Left renal pelvis (tissue), 4 donors: ENCODE results near the gene ARL2. TPM values are rescaled to one million over a fixed set of nuclear protein-coding genes. Genes with fewer than 3 reads are reported as not detected.

Experiments
- DNase-seq, 4 donors: peaks; one replicate each; pipeline ENCODE4 v3.0.0-alpha.2; 2013; ENCODE audit warnings: low read depth in 4 of 4, low spot score in 3 of 4
- polyA plus RNA-seq, 4 donors: library from polyadenylated mRNA; unstranded; fragments of 120-200 nt; gene quantifications; one replicate each; pipeline ENCODE4 v1.2.1, GENCODE V29; 2013; ENCODE audit not compliant: insufficient read length in 4 of 4

The ARL2 gene
- polyA plus RNA-seq, 4 donors: 54.6 to 74.5 (median 63.5) TPM

GRCh38 chr11:65043881-65044501, 30.0 kb downstream of the ARL2 start:
- DNase-seq: no peak

GRCh38 chr11:65045061-65045460, 31.1 kb downstream of the ARL2 start:
- DNase-seq: no peak

- no peak for DNase-seq
Measured at GRCh38 chr11:65045728-65046127, 31.8 kb downstream of the ARL2 start.

- no peak for DNase-seq
Measured at GRCh38 chr11:65047581-65048422, 33.8 kb downstream of the ARL2 start.

- DNase-seq: no peak
Measured at GRCh38 chr11:65051398-65051858, 37.5 kb downstream of the ARL2 start.

DNA sequence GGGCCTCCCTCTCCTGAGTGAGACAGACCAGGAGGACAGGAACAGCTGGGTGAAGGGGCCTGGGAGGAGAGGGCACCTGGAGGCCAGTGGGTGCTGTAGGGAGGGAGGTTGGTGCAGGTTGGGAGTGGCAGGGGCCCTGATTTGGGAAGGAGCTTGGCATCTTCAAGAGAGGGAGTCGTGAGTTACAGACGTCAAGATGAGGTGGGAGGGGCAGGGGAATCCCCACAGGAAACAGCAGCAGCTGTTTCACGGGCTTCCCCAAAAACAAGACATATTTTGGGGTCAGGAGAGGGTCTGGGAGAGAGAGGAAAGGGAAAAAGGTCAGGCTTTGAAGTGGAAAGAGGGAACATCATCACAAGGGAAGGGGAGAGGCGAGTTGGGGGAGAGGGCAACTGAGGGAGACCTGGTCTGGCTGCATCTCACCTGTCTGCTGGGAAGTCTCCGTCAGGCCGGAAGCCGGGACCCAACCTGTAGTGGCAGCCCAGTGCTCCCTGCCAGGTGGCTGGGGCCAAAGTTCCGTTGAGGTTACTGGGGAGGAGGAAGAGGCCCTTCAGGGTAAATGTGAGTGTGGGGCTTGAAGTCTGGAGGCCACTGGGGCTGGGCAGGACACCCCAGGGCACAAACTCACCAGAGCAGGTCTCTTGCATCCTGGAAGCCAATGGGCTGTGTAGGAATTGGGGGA, 40.0 kb downstream of the ARL2 start:
- DNase-seq: no peak

- DNase-seq: no peak
Measured at GRCh38 chr11:65055538-65055937, 41.6 kb downstream of the ARL2 start.

DNA sequence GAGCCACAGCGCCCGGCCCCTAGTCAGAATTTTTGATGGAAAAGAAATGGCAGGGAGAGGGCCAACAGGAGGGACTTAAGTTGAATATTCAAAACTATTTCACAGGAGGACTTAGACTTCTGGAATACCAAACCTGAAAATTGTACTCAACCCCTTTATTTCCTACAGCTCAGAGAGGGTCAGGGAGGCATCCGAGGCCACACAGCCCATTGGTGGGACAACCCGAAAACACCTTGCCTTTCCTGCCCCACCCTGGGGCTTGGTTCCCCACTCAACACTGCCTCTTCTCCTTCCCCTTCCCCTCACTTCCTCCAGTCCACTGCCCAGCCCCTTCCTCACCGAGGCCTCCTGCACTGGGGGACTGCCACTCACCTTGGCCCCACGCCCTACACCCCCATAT, 43.0 kb downstream of the ARL2 start:
- no peak for DNase-seq

- no peak for DNase-seq
Measured at GRCh38 chr11:65057526-65057925, 43.6 kb downstream of the ARL2 start.

GRCh38 chr11:65058012-65058411, 44.1 kb downstream of the ARL2 start:
- no peak for DNase-seq

GRCh38 chr11:65058419-65059054, 44.6 kb downstream of the ARL2 start, which contains the start of gene NAALADL1:
Gene NAALADL1 (minus strand): TSS chr11:65058553. CDS start chr11:65058521, 32 bp downstream.
- DNase-seq: no peak

- DNase-seq: no peak
Measured at GRCh38 chr11:65059523-65059922, 45.6 kb downstream of the ARL2 start.

- DNase-seq: no peak
Measured at GRCh38 chr11:65059959-65060824, 46.2 kb downstream of the ARL2 start.

- no peak for DNase-seq
Measured at GRCh38 chr11:65060913-65061408, 47.0 kb downstream of the ARL2 start.

DNA sequence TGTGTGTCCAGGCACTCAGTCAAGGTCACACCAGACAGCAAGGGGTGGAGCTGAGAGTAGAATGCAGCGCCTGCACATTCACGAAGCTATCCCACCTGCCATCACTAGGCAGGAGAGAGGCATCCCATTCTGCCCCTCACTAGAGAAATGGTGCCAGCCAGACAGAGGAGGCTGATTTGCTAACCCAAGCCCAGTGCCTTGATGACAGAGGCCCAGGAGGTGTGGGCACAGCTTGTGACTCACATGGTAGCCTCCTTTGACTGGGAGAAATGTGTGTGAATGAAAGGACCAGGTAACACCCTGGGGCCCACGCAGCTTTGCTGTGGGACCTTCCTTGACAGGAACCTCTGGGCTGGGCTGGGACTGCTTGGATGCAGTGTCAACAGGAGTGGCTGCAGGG, 49.6 kb downstream of the ARL2 start:
- DNase-seq: no peak

- DNase-seq: no peak
Measured at GRCh38 chr11:65064847-65065240, 50.9 kb downstream of the ARL2 start.

DNA sequence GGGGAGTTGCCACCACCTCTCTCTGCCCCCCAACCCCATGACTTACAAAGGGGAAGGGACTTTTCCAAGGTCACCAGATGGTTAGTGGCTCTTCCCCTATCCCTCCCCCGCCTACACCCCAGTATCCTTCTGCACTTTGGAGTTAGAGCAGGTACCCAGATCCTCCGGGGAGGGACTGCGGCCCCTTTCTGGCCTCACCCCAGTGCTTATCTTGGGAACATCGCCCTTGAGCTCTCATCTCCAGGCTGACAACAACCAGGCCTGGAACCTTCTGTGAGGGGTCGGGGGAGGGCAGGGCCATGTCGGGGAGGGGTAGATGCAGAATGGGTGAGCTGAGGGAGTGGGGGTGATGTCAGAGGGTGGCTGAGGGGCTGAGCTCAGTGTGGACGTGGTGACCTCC, 51.9 kb downstream of the ARL2 start:
- DNase-seq: no peak

- DNase-seq: no peak
Measured at GRCh38 chr11:65066315-65066714, 52.4 kb downstream of the ARL2 start.

DNA sequence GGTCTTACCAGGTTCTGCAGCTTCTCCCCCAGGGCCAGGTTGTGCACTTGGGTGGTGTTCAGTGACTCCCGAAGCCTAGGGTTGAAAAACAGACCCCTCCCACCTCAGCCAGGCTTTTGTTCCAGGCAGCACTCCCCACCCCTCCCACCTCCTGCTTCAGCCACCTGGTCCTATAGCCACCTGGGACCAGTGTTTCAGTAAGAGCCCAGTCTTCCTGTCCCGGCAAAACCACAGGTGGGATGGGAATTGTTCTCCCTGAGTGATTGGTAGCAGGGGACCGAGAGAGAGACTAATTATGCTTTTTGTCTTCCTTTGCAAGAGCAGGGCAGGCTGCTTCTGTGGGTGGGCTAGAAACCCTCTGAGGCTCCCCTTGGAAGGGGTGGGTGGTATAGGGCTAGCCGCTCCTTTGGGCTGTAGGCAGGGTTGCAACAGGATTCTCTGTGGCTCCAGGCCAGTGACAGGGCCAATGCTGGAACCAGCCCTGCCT, 52.9 kb downstream of the ARL2 start:
- no peak for DNase-seq

GRCh38 chr11:65067446-65067845, 53.5 kb downstream of the ARL2 start:
- no peak for DNase-seq
